ENCODE results near the gene FZD10. TPM values are rescaled to one million over a fixed set of nuclear protein-coding genes. Genes with fewer than 3 reads are reported as not detected.

The FZD10 gene
- polyA plus RNA-seq, 1 experiment = not detected

DNA sequence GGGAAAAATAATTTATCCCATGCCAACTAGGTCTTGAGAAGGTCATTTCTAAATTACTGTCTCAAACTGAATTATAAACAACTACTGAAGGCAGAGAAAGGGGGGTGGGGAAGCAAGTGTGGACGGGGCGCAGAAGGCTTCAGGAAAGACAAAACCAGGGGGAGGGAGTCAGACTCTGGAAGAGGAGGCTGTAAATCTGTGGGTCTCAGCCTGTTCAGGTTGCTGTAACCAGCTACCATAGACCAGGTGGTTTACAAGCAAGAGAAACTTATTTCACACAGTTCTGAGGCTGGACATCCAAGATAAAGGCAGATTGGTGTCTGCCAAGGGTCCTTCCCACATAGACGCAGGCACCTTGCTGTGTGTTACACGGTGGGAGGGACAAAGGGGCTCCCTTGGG is 39.9 kb upstream of the FZD10 start:
- POLR2A ChIA-PET = no interaction called here
- TF ChIP-seq, protein P1, sequence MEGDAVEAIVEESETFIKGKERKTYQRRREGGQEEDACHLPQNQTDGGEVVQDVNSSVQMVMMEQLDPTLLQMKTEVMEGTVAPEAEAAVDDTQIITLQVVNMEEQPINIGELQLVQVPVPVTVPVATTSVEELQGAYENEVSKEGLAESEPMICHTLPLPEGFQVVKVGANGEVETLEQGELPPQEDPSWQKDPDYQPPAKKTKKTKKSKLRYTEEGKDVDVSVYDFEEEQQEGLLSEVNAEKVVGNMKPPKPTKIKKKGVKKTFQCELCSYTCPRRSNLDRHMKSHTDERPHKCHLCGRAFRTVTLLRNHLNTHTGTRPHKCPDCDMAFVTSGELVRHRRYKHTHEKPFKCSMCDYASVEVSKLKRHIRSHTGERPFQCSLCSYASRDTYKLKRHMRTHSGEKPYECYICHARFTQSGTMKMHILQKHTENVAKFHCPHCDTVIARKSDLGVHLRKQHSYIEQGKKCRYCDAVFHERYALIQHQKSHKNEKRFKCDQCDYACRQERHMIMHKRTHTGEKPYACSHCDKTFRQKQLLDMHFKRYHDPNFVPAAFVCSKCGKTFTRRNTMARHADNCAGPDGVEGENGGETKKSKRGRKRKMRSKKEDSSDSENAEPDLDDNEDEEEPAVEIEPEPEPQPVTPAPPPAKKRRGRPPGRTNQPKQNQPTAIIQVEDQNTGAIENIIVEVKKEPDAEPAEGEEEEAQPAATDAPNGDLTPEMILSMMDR (IDR thresholded peaks at IDR 0.05; ENCODE audit: low read depth, low read length) = no peak
- H3K4me3 ChIP-seq (ENCODE audit: low read depth, low read length) = no peak overlapping the region
- no peak for DNase-seq (ENCODE audit: low read depth, low spot score)
- H3K9me3 ChIP-seq (ENCODE audit: control insufficient read depth, insufficient read depth, low read length) = peaks cover 88% of the 10 kb centered on the region
- H3K27ac ChIP-seq (ENCODE audit: low read depth, low read length) = no peak overlapping the region
- H3K27me3 ChIP-seq (ENCODE audit: control insufficient read depth, insufficient read depth, low read length) = no peaks in the 10 kb centered on the region
- CTCF ChIA-PET = no interaction called here

DNA sequence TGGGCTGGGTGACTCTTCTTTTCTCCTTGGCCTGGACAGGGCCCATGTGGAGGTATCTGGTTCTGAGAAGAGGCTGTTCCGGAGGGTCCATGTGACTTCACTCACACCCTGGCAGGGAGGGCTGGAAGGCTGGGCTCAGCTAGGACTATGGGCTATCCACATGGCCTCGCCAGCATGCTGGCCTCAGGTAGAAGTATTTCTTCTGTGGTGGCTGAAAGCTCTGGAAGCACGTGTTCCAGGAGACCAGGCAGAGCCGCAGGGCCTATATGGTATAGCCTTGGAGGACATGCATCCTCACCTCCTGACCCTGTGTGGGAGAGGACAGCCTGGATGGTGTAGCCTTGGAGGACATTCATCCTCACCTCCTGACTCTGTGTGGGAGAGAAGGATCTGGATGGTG is 38.2 kb upstream of the FZD10 start:
- POLR2A ChIA-PET = no interaction called here
- no peaks in the 10 kb centered on the region for H3K27me3 ChIP-seq (ENCODE audit: control insufficient read depth, insufficient read depth, low read length)
- no peak overlapping the region for H3K4me3 ChIP-seq (ENCODE audit: low read depth, low read length)
- TF ChIP-seq, protein P1 (IDR thresholded peaks at IDR 0.05; ENCODE audit: low read depth, low read length) = no peak
- CTCF ChIA-PET = no interaction called here
- H3K27ac ChIP-seq (ENCODE audit: low read depth, low read length) = no peak overlapping the region
- no peak for DNase-seq (ENCODE audit: low read depth, low spot score)
- peaks cover 88% of the 10 kb centered on the region for H3K9me3 ChIP-seq (ENCODE audit: control insufficient read depth, insufficient read depth, low read length)

DNA sequence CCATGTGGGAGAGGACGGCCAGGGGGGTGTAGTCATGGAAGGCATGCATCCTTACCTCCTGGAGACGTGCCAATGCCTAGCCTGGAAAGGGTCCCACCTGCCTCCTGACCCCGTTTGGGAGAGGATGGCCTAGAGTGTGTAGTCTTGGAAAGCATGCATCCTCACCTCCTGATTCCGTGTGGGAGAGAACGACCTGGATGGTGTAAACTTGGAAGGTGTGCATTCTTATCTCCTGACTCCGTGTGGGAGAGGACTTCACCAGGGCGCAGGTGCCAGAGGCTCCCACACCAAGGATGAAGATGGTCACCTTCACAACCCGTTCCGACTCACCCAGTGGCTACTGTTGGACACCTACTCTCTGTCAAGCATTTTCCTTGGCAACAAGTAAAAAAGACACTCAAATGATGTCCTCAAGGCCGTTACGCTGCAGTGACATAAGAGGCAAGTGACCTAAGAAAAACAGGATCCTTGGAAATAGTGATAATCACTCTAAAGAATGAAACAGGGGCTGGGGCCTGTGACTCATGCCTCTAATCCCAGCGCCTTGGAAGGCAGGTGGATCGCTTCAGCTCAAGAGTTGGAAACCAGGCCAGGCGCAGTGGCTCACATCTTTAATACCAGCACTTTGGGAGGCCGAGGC is 37.5 kb upstream of the FZD10 start:
- Histone ChIP-seq H3K4me3 (ENCODE audit: low read depth, low read length) (no peak overlapping the region), H3K27me3 (ENCODE audit: control insufficient read depth, insufficient read depth, low read length) (no peaks in the 10 kb centered on the region), H3K27ac (ENCODE audit: low read depth, low read length) (no peak overlapping the region), H3K9me3 (ENCODE audit: control insufficient read depth, insufficient read depth, low read length) (peaks cover 85% of the 10 kb centered on the region)
- DNase-seq (ENCODE audit: low read depth, low spot score) = no peak
- TF ChIP-seq, protein P1 (IDR thresholded peaks at IDR 0.05; ENCODE audit: low read depth, low read length) = no peak
- CTCF ChIA-PET = no interaction called here
- POLR2A ChIA-PET = no interaction called here

DNA sequence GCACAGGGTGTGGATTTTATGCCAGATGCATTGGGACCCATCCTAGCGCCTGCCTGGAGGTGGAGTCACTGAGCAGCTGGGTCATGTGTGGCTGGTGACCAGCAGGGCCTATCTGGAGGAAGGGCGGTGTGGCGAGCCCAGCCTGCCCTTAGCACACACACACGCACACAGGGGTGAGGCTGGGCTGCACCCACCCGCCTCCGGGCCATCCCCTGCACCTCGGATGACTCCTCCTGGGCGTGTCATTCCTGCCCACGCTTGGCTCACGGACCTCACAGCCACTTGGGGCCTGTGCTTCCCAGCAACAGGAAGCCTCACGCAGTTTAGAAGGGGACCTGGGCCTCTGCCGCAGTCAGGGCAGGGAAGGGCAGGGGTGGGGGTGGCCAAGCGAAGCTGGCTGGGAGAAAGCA is 36.2 kb upstream of the FZD10 start:
- ChIA-PET POLR2A (no interaction called here), CTCF (no interaction called here)
- Histone ChIP-seq H3K27ac (ENCODE audit: low read depth, low read length) (no peak overlapping the region), H3K9me3 (ENCODE audit: control insufficient read depth, insufficient read depth, low read length) (peaks cover 81% of the 10 kb centered on the region), H3K4me3 (ENCODE audit: low read depth, low read length) (no peak overlapping the region), H3K27me3 (ENCODE audit: control insufficient read depth, insufficient read depth, low read length) (no peaks in the 10 kb centered on the region)
- DNase-seq (ENCODE audit: low read depth, low spot score) = no peak
- TF ChIP-seq, protein P1 (IDR thresholded peaks at IDR 0.05; ENCODE audit: low read depth, low read length) = no peak

DNA sequence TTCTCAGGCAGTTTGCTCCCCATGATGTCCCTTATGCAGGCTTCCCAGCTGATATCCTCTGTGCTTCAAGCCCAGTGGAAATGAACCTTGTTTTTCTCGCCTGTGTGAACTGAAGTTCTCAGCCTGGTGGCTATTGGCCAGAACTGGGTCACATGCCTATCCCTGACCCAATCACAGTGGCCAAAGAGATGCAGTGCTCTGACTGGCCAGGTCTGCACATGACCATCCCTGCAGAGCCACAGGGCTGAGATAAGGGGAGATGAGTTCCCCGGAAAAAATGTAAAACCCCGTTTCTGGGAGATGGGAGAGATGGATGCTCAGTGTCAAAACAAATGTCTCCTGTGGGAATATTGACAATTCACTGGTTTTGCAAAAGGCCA is 34.7 kb upstream of the FZD10 start:
- CTCF ChIA-PET = no interaction called here
- POLR2A ChIA-PET = no interaction called here
- DNase-seq (ENCODE audit: low read depth, low spot score) = no peak
- TF ChIP-seq, protein P1 (IDR thresholded peaks at IDR 0.05; ENCODE audit: low read depth, low read length) = no peak
- H3K27me3 ChIP-seq (ENCODE audit: control insufficient read depth, insufficient read depth, low read length) = no peaks in the 10 kb centered on the region
- peaks cover 85% of the 10 kb centered on the region for H3K9me3 ChIP-seq (ENCODE audit: control insufficient read depth, insufficient read depth, low read length)
- H3K4me3 ChIP-seq (ENCODE audit: low read depth, low read length) = no peak overlapping the region
- no peak overlapping the region for H3K27ac ChIP-seq (ENCODE audit: low read depth, low read length)
